T-helper 2 cell treated with Interferon-gamma antibody and Interleukin-4, amounts not matched to agents 5 μg/mL and 100 μg/mL, for 36 hours (primary cell): ENCODE measurements around the gene PTPRM.

ENCODE experiments used
- DNase-seq: peaks from one replicate; pipeline ENCODE4 v3.0.0; 2021; ENCODE audit warnings: low spot score
- H3K27ac Mint-ChIP-seq: one replicate; pipeline ENCODE4 v1.8.0; 2021; ENCODE audit warnings: mild to moderate bottlenecking, mixed read lengths
- H3K27me3 Mint-ChIP-seq: one replicate; pipeline ENCODE4 v1.8.0; 2021; ENCODE audit warnings: low read depth, mixed read lengths
- H3K36me3 Mint-ChIP-seq: one replicate; pipeline ENCODE4 v1.8.0; 2021; ENCODE audit warnings: low read depth, mixed read lengths
- H3K4me1 Mint-ChIP-seq: one replicate; pipeline ENCODE4 v1.8.0; 2021; ENCODE audit warnings: low read depth, mixed read lengths
- H3K4me3 Mint-ChIP-seq: one replicate; pipeline ENCODE4 v1.8.0; 2022; ENCODE audit warnings: mild to moderate bottlenecking, moderate library complexity, mixed read lengths
- H3K9me3 Mint-ChIP-seq: one replicate; pipeline ENCODE4 v1.8.0; 2021; ENCODE audit warnings: mixed read lengths

Gene PTPRM

DNA sequence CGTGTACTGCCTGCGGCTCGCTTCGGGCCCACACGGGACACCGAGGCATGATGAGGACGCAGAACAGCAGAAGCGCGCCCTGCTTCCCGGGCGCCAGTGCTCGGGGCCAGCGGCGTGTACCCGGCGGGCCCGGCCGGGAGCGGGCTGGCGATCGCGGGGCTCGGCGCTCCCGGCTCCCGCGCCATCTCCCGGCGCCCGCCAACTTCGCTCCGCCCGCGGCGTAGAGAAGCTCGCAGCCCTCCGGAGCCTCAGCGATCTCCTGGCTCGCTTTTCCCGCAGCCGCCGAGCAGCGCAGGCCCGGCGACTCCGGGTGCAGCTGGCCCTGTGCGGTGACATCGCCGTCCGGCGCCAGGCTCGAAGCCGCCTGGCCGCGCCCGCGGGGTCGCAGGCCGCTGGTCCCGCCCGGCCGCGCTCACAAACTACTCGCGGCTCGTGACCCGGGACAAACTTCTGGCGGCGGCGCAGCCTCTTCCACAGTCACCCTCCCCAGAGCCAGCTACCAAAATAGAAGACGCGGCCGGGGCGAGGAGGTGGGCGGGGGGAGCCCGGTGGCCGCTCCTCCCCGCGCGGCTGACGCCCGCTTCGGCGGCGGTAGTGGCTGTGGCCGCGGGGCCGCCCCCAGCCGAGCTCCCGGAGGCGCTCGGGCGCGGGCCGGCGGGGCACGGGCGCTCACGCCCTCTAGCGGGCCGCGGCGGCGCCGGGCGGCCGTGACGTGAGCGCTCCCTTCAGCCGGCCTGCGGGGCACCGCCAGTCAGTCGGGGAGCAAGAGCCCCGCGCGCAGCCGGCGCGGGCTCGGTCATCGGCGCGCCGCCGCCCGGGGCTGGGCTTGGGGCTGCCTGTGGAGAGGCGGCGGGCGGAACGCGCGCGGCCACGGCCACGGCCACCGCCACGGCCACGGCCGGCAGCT, at the start of gene PTPRM:
Gene PTPRM (plus strand): TSS at position 750 of the 907 bp plus-strand sequence. CDS start 503 bp downstream, outside the sequence.
- H3K9me3 Mint-ChIP-seq = no peaks in the 10 kb centered on the region
- H3K4me3 Mint-ChIP-seq = peak within 1 kb of the TSS; percentile 66
- H3K27ac Mint-ChIP-seq = no peak within 1 kb of the TSS
- no peaks in the 10 kb centered on the region for H3K36me3 Mint-ChIP-seq
- no peaks in the 10 kb centered on the region for H3K4me1 Mint-ChIP-seq
- DNase-seq = peak; percentile 66
- peaks cover 54% of the 10 kb centered on the region for H3K27me3 Mint-ChIP-seq

DNA sequence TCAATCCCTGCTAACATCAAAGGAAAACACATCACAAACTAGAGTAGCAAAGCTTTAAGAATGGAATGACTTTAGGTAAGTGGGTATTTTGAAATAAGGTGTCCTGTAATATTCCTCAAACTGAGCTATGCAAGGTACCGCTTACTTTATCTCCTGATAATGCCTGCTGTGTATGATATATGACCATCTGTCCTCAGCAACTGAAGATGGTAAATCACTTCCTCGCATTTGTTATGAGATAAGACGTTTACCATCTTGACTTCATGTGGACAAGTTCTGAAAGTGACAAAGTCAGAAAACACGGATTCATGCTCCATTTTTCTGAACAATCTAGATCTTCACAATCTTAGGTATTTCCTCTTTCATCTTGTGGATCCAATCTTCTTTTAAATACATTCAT, 49.3 kb upstream of the PTPRM start:
- Mint-ChIP-seq H3K27me3 (no peaks in the 10 kb centered on the region), H3K9me3 (no peaks in the 10 kb centered on the region), H3K36me3 (no peaks in the 10 kb centered on the region), H3K4me3 (no peak overlapping the region), H3K4me1 (no peaks in the 10 kb centered on the region), H3K27ac (no peak overlapping the region)
- no peak for DNase-seq

DNA sequence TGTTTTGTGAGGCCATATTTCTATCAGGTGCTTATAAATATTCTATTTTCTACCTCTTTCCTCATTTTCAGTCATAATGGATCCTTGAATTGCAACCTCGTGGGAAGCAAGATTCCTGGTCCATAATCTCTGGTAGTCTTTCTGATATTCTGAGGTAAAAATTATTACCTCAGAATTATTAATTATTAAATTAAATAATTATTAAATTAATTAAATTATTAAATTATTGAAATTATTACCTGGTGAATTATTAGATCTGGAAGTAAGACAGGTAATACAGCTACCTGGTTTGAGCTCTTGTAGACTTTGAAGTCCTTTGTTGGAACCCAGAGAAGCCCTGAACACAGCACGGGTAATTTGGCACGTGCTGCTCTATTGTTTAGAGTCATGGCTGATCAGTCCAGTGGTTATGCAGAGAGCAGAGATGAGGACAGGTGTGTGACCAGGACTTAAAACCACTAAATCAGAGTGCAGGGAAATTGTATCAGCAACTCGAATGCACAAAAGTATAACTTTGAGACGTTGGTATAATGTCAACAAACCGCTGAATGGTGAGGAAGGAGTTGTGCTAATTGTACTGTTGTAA, 46.8 kb upstream of the PTPRM start:
- H3K27me3 Mint-ChIP-seq = no peaks in the 10 kb centered on the region
- no peak overlapping the region for H3K27ac Mint-ChIP-seq
- no peaks in the 10 kb centered on the region for H3K36me3 Mint-ChIP-seq
- no peaks in the 10 kb centered on the region for H3K9me3 Mint-ChIP-seq
- no peak overlapping the region for H3K4me3 Mint-ChIP-seq
- H3K4me1 Mint-ChIP-seq = no peaks in the 10 kb centered on the region
- DNase-seq = no peak

DNA sequence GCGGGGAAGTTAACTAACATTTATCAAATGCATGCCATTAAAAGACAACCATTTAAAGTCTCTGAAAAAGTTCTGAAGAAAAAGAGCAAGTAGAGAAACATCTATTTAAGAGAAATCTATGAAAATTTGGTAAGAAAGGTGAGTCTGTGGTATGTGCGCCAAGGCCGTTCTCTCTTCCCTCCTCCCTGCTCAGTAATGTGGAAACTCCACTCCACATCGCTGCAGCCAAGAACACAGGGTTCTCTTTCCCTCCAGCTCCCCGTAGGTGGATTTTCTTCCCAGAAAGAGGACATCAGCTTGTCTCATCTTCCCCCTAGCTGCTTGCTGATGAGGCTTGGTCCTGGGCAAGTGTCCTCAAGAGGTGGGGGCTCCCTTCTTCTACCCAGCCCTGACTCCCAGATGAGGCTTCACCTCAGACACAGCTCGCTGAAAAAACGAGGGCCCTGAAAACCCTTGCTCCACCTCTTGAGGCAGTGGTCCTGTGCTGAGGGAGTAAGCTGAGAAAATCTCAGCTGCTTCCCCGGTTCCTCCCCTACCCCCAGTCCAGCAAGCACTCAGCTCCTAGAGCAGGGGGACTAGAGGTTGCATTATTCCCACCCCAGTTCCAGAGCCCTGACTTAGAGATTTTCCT, 45.8 kb upstream of the PTPRM start:
- Mint-ChIP-seq H3K4me3 (no peak overlapping the region), H3K27ac (no peak overlapping the region), H3K27me3 (no peaks in the 10 kb centered on the region), H3K9me3 (no peaks in the 10 kb centered on the region), H3K4me1 (no peaks in the 10 kb centered on the region), H3K36me3 (no peaks in the 10 kb centered on the region)
- DNase-seq = no peak

DNA sequence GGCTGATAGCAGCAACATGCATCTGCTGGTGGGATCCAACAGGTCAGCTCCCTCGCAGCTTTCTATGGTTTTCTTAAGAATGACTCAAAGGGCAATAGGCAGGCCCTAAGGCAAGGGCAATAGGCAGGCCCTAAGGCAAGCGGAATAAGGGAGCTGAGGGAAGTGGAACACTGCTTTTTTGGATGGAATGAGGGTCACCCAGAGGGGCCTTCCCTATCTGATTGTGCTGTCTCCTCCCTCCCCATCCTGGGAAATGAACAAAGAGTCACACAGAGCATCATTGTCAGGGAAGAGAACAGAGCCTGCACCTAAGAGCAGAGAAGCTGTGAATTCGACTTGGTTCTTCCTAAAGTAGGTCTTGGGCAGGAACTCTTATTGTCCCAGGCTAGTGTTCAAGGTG, 43.3 kb upstream of the PTPRM start:
- no peak overlapping the region for H3K4me3 Mint-ChIP-seq
- H3K4me1 Mint-ChIP-seq = no peaks in the 10 kb centered on the region
- H3K36me3 Mint-ChIP-seq = no peaks in the 10 kb centered on the region
- no peak for DNase-seq
- no peaks in the 10 kb centered on the region for H3K27me3 Mint-ChIP-seq
- H3K27ac Mint-ChIP-seq = no peak overlapping the region
- no peaks in the 10 kb centered on the region for H3K9me3 Mint-ChIP-seq

DNA sequence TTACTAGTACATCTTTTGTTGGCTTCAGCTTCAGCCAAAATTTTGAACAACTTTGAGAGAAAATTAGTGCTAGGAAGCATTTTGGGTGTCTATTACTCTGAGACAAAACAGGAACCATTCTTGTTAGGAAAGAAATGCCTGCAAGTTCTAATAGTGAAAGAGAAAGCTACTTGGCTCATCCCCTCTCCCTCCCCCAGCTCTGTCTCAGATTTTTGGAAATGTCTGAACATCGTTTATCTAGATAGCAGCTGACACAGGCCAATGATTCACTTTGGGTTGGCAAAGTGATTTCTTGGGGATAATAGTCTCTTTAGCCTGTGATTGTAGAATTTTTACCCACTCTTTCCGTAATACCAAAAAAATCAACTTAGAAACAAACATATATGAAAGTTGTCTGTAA, 42.3 kb upstream of the PTPRM start:
- DNase-seq = no peak
- Mint-ChIP-seq H3K4me3 (no peak overlapping the region), H3K4me1 (no peaks in the 10 kb centered on the region), H3K9me3 (no peaks in the 10 kb centered on the region), H3K27me3 (no peaks in the 10 kb centered on the region), H3K36me3 (no peaks in the 10 kb centered on the region), H3K27ac (no peak overlapping the region)

DNA sequence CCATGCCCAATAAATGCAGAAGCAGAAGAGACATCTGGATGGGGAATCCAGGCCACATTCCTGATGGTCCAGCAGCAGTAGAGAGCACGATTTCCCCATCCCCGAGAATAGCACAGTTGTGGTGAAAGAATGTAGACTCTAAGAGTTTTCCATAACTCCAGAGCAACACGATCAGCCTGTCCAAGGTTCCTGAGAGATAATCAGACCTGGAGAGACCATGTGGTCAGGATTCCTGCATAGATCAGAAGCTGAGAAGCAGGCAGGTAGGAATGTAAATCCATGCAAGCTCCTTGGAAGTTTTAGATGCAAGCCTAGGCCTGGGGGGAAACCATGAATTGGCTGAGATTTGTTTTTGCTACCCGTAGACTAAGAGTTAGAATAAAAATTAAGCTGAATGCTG, 34.2 kb upstream of the PTPRM start:
- Mint-ChIP-seq H3K27ac (no peak overlapping the region), H3K4me1 (no peaks in the 10 kb centered on the region), H3K27me3 (no peaks in the 10 kb centered on the region), H3K9me3 (peaks cover 3% of the 10 kb centered on the region), H3K36me3 (no peaks in the 10 kb centered on the region), H3K4me3 (no peak overlapping the region)
- DNase-seq = no peak

DNA sequence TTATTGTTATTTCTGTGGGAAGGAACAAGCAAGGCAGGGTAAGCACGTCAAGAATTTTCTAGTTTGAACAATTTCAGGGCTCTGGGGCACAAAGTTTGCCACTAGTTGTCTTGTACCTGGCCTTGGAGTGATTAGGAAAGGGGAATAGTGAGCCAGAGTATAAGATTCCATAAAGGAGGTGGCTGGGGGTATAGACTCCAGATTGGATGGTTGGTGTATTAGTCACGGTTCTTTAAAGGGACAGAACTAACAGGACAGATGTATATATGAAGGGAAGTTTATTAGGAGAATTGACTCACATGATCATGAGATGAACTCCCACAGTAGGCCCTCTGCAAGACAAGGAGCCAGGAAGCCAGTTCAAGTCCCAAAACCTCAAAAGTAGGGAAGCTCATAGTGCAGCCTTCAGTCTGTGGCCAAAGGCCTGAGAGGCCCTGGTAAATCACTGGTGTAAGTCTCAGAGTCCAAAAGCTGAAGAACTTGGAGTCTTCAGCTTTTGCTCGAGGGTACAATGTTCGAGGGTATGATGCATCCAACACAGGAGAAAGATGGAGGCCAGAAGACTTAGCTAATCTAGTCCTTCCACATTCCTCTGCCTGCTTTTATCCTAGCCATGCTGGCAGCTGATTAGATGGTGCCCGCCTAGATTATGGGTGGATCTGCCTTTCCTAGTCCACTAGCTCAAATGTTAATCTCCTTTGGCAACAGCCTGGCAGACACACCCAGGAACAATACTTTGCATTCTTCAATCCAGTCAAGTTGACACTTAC, 31.5 kb upstream of the PTPRM start:
- no peak for DNase-seq
- Mint-ChIP-seq H3K27me3 (no peaks in the 10 kb centered on the region), H3K27ac (no peak overlapping the region), H3K9me3 (peaks cover 3% of the 10 kb centered on the region), H3K4me3 (no peak overlapping the region), H3K36me3 (no peaks in the 10 kb centered on the region), H3K4me1 (no peaks in the 10 kb centered on the region)

DNA sequence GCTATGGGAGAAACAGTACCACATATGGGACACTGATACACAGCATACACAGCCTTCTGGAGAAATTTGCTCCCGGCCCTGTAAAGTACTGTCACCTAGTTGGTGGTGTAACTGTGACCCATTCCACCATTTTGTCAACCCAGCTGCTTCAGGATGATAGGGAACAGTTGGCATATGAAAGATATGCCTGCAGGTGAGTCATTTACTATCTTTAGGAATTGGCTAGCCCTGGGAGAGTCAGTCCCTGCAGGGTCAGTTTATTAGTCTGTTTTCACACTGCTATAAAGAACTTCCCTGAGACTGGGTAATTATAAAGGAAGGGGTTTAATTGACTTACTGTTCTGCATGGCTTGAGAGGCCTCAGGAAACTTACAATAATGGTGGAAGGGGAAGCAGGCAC, 30.0 kb upstream of the PTPRM start:
- no peak overlapping the region for H3K4me3 Mint-ChIP-seq
- no peaks in the 10 kb centered on the region for H3K4me1 Mint-ChIP-seq
- H3K27me3 Mint-ChIP-seq = no peaks in the 10 kb centered on the region
- no peak overlapping the region for H3K27ac Mint-ChIP-seq
- no peak for DNase-seq
- H3K9me3 Mint-ChIP-seq = peaks cover 3% of the 10 kb centered on the region
- no peaks in the 10 kb centered on the region for H3K36me3 Mint-ChIP-seq

DNA sequence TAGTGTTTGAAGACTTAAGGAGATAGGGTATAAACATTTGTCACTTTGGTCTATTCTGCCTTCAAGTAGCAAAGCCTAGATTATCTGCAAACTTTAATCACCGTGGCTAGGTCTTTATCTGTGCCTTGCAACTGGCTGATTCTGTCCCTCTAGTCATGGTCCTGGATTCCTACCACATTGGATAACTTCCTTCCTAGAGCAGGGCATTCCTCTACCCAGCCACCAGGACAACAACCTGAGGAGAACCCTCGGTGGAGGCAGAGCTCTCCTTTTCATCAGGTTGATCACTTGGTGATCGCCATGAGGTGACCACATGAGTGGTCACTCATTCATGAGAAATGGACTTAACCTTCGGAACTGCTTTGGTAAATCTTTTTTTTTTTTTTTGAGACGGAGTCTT, 25.3 kb upstream of the PTPRM start:
- no peak for DNase-seq
- Mint-ChIP-seq H3K36me3 (no peaks in the 10 kb centered on the region), H3K4me3 (no peak overlapping the region), H3K27me3 (no peaks in the 10 kb centered on the region), H3K9me3 (peaks cover 3% of the 10 kb centered on the region), H3K27ac (no peak overlapping the region), H3K4me1 (no peaks in the 10 kb centered on the region)

DNA sequence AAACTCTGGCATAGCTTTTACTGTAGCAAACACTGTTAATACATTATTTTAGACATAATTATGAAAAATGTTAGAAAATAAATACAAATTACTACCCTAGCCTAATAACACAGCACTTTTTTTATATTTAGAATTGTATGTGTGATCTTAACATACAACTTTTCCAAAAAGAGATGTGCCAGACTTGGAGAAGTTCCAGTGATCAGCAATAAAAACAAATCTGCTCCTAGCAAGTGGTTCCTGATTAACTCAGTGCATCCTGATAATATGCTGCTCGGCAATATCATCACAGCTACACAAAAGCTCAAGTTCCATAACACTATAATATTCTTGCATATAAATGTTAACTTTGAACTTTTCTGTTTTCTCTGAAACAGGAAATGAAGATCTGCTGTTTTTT, 22.4 kb upstream of the PTPRM start:
- no peaks in the 10 kb centered on the region for H3K4me1 Mint-ChIP-seq
- H3K36me3 Mint-ChIP-seq = no peaks in the 10 kb centered on the region
- no peaks in the 10 kb centered on the region for H3K9me3 Mint-ChIP-seq
- H3K27me3 Mint-ChIP-seq = no peaks in the 10 kb centered on the region
- H3K4me3 Mint-ChIP-seq = no peak overlapping the region
- DNase-seq = no peak
- no peak overlapping the region for H3K27ac Mint-ChIP-seq

DNA sequence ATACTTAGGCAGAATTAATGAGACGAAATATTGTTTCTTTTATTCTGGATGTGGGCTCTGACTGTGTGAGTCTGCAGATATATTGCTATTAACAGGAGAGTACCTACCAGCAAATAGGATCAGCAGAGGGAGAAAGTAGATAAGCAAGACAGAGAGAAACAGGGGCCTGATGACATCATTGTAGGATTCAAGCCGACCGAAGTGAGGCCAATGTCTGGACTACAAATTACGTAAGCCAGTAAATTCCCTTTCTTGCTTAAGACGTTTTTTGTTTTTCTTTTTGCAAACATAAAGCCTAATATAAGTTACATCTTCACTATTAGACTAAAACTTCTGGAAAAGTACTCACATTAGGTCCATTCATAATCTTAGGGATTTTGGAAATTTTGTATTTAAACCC, 21.4 kb upstream of the PTPRM start:
- Mint-ChIP-seq H3K27ac (no peak overlapping the region), H3K27me3 (no peaks in the 10 kb centered on the region)

DNA sequence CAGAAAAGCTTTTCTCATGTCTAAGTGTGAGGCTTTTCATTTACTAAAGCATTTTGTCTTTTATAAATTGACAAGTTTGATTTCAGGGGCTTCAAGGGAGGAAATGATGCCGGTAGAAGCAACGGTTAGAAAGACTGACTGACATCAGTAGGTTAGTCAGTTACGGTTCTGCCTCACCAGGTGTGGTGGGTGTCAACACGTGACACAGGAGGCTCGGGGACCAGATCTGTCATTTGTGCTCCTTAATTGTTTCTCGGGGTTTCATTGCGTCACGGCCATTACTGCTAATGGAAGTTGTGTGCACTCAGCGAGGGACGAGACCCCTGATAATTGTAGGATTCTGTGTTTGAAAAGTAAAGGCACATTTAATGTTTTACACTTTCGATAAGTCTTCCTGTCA, 18.9 kb upstream of the PTPRM start:
- H3K27me3 Mint-ChIP-seq = no peaks in the 10 kb centered on the region
- no peak for DNase-seq
- no peaks in the 10 kb centered on the region for H3K36me3 Mint-ChIP-seq
- H3K4me3 Mint-ChIP-seq = no peak overlapping the region
- no peak overlapping the region for H3K27ac Mint-ChIP-seq
- H3K4me1 Mint-ChIP-seq = no peaks in the 10 kb centered on the region
- H3K9me3 Mint-ChIP-seq = no peaks in the 10 kb centered on the region

More for the DNA sequence above, 21.4 kb upstream of the PTPRM start:
- Mint-ChIP-seq H3K9me3 (no peaks in the 10 kb centered on the region), H3K4me1 (no peaks in the 10 kb centered on the region), H3K36me3 (no peaks in the 10 kb centered on the region), H3K4me3 (no peak overlapping the region)
- DNase-seq = no peak

DNA sequence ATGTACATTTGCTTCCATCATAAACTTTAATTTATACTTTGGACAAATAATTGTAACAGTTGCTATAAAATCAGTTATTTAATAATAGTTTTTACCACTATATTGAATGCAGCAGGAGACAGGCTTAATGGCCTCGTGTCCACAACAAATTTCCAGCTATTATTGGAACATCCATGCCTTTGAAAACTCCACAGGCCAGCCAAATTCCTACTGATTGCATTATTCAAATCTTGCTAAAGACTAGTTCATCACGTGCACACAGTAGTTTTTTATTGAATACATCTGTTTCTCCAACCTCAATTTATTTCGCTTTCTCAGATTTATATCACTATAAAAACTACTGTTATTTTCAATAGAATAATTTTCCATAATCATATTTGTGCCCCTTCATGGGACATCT, 18.4 kb upstream of the PTPRM start:
- H3K36me3 Mint-ChIP-seq = no peaks in the 10 kb centered on the region

More for the DNA sequence above, 18.4 kb upstream of the PTPRM start:
- H3K4me3 Mint-ChIP-seq = no peak overlapping the region
- H3K27ac Mint-ChIP-seq = no peak overlapping the region
- no peak for DNase-seq
- no peaks in the 10 kb centered on the region for H3K9me3 Mint-ChIP-seq
- no peaks in the 10 kb centered on the region for H3K4me1 Mint-ChIP-seq
- no peaks in the 10 kb centered on the region for H3K27me3 Mint-ChIP-seq
